Measurements from ENCODE around the gene LPP. TPM values are rescaled to one million over a fixed set of nuclear protein-coding genes. Genes with fewer than 3 reads are reported as not detected.

Gene LPP
- total RNA-seq, 1 experiment from 2014 or later = 54.0 TPM

- H3K9me3 ChIP-seq (ENCODE audit: control insufficient read depth in 1 of 2, insufficient read depth in 1 of 2, low read depth in 1 of 2, low read length in 2 of 2) = no peaks in the 10 kb centered on the region
- DNase-seq (ENCODE audit: low read depth, low spot score) (no peak), ATAC-seq (no peak)
- BruUV-seq (replicated peaks) = no TSS peak
- POLR2A ChIA-PET = no interaction called here
- peaks cover 4 to 14% of the 10 kb centered on the region in 2 experiments; a peak in 3 of 4 replicates for H3K4me1 ChIP-seq (ENCODE audit: control insufficient read depth in 1 of 2, insufficient read depth in 2 of 2, low read length in 2 of 2)
- H3K36me3 ChIP-seq (ENCODE audit: control insufficient read depth in 1 of 2, insufficient read depth in 2 of 2, low read length in 2 of 2) = no peaks in the 10 kb centered on the region
- H3K4me3 ChIP-seq (replicated peaks in 1 of 2; ENCODE audit: low read depth in 1 of 2, low read length in 2 of 2) = no peak overlapping the region
- CTCF ChIA-PET = no interaction called here
- intact Hi-C loops (cut with micrococcal nuclease) = no loop called here
- H4K20me1 ChIP-seq (ENCODE audit: insufficient read depth) = no peaks in the 10 kb centered on the region; the same call in 1 of the 2 replicates
- no peak overlapping the region for H2AFZ ChIP-seq (ENCODE audit: low read depth, low read length, poor library complexity, severe bottlenecking)
- H3K27me3 ChIP-seq (ENCODE audit: insufficient read depth, low read length) = no peaks in the 10 kb centered on the region
- no peak overlapping the region for H3K9ac ChIP-seq (ENCODE audit: low read length)
- H3K9me2 ChIP-seq (ENCODE audit: insufficient read depth) = no peaks in the 10 kb centered on the region
- H3K27ac ChIP-seq (ENCODE audit: low read depth, low read length) = no peak overlapping the region
- no peak overlapping the region for H3K4me2 ChIP-seq (ENCODE audit: low read length)
- H3K79me2 ChIP-seq (ENCODE audit: insufficient read depth, low read length) = no peaks in the 10 kb centered on the region
- RAD21 ChIA-PET (ENCODE audit: low non-redundant PET in 1 of 2, low total read pairs in 2 of 2, uncharacterized antibody in 2 of 2, unreplicated experiment in 2 of 2) = no interaction called here
- TF ChIP-seq POLR2AphosphoS5 (IDR thresholded peaks at IDR 0.05; ENCODE audit: low read depth, low read length) (no peak), EZH2phosphoT487 (IDR thresholded peaks at IDR 0.05; ENCODE audit: borderline replicate concordance) (no peak), EZH2 (IDR thresholded peaks at IDR 0.05) (no peak), ZNF274 (IDR thresholded peaks at IDR 0.05; ENCODE audit: low read depth, low read length) (no peak), CBX3 (IDR thresholded peaks at IDR 0.05; ENCODE audit: low read depth) (no peak), FOSL1 (IDR thresholded peaks at IDR 0.05; ENCODE audit: low read depth) (no peak), CEBPB (IDR thresholded peaks at IDR 0.05; ENCODE audit: low read depth) (no peak), SP1 (IDR thresholded peaks at IDR 0.05; ENCODE audit: low read depth) (no peak), POLR2A (IDR thresholded peaks at IDR 0.05; ENCODE audit: borderline replicate concordance, extremely low read depth, insufficient read depth, insufficient read length) (no peak)
- TF ChIP-seq, protein P1, sequence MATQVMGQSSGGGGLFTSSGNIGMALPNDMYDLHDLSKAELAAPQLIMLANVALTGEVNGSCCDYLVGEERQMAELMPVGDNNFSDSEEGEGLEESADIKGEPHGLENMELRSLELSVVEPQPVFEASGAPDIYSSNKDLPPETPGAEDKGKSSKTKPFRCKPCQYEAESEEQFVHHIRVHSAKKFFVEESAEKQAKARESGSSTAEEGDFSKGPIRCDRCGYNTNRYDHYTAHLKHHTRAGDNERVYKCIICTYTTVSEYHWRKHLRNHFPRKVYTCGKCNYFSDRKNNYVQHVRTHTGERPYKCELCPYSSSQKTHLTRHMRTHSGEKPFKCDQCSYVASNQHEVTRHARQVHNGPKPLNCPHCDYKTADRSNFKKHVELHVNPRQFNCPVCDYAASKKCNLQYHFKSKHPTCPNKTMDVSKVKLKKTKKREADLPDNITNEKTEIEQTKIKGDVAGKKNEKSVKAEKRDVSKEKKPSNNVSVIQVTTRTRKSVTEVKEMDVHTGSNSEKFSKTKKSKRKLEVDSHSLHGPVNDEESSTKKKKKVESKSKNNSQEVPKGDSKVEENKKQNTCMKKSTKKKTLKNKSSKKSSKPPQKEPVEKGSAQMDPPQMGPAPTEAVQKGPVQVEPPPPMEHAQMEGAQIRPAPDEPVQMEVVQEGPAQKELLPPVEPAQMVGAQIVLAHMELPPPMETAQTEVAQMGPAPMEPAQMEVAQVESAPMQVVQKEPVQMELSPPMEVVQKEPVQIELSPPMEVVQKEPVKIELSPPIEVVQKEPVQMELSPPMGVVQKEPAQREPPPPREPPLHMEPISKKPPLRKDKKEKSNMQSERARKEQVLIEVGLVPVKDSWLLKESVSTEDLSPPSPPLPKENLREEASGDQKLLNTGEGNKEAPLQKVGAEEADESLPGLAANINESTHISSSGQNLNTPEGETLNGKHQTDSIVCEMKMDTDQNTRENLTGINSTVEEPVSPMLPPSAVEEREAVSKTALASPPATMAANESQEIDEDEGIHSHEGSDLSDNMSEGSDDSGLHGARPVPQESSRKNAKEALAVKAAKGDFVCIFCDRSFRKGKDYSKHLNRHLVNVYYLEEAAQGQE (IDR thresholded peaks at IDR 0.05; ENCODE audit: low read depth) = no peak
- TF ChIP-seq, protein P2, sequence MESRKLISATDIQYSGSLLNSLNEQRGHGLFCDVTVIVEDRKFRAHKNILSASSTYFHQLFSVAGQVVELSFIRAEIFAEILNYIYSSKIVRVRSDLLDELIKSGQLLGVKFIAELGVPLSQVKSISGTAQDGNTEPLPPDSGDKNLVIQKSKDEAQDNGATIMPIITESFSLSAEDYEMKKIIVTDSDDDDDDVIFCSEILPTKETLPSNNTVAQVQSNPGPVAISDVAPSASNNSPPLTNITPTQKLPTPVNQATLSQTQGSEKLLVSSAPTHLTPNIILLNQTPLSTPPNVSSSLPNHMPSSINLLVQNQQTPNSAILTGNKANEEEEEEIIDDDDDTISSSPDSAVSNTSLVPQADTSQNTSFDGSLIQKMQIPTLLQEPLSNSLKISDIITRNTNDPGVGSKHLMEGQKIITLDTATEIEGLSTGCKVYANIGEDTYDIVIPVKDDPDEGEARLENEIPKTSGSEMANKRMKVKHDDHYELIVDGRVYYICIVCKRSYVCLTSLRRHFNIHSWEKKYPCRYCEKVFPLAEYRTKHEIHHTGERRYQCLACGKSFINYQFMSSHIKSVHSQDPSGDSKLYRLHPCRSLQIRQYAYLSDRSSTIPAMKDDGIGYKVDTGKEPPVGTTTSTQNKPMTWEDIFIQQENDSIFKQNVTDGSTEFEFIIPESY (IDR thresholded peaks at IDR 0.05; ENCODE audit: extremely low read depth, insufficient replicate concordance, low read length) = no peak
These were observed 205.0 kb downstream of the LPP start for GRCh38 chr3:188358787-188359493.
